Inflammatory macrophage (primary cell): Measurements from ENCODE around the gene TGFBI.

Experiments used
- DNase-seq, 2 donors: peaks; one replicate each; pipeline ENCODE4 v3.0.0-alpha.2; 2020 to 2022

The TGFBI gene

DNA sequence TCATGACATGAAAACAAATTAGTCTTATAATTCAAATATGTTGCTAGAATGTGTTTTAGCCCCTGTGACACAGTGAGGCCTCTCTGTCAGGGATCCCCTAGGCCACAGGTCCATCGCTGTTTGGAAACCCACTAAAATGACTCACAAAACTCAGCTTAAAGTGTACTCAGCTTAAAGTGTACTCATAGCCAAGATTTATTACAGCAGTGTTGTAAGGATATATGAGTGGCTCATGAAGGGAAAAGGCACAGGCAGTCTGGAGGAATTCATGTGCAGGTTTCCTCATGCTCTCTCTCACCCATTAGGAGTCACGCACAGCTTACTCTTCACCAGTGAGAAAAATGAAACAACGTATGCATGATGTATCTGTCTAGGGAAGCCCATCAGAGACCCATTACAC is 24.4 kb upstream of the TGFBI start:
- no peak for DNase-seq

DNA sequence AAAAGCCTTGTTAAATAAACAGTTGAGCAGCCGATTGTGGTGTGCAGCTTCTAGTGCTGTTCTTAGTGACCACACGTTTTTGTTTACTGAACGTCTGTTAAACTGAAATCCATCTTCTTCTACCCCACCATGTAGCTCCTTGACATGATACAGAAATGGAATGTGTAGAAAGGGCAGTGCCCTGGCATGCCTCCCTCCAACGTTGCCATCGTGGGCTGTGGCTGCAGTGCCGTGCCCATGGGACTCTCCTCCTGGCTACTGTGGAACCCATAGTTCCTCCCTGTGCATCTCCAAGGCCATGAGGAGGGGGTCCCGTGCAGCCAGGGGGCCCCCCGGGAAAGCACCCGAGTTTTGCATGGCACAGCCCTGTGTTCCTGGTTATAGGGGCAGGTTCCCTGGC is 23.3 kb upstream of the TGFBI start:
- DNase-seq, result no peak

DNA sequence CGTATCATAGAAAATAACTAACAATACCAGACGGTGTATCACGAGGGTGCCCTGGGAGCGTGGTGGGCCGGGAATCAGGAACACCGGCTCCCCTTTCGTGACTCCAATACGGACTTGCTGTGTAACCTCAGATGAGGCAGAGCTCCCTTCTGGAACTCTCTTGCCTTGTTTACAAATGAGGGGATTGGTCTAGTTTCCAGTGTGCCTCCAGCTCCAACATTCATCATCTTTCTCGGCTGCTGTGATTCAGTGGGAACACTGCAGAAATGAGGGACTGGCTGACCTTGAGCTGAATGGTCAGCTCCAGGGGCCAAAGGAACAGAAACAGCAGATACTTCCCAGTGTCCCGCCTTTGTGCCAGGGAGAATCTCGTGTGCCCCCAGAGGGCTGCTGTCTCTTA is 22.6 kb upstream of the TGFBI start:
- DNase-seq, result no peak

DNA sequence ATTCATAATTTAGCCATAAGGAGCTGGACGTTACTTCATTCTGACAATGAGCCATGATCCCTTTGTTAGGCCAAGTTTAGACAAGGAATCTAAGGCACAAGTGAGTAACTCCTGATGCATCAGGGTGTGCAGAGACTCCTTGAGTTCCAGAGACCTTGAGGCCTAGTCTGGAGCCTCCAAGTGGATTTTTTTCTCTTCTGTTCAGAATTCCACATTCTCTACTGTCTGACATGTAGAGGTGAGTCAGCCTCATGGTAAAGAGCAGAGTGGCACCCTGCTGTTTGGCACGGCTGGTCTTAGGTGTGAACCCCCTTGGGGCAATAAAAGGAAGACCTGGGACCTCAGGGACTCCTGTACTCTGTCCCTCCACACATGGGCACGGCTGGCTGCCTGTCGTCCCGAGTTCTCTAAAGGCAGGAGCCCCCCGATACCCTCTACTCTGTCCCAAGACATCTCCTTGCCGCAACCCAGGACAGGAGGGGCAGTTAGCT is 22.0 kb upstream of the TGFBI start:
- DNase-seq, result no peak

DNA sequence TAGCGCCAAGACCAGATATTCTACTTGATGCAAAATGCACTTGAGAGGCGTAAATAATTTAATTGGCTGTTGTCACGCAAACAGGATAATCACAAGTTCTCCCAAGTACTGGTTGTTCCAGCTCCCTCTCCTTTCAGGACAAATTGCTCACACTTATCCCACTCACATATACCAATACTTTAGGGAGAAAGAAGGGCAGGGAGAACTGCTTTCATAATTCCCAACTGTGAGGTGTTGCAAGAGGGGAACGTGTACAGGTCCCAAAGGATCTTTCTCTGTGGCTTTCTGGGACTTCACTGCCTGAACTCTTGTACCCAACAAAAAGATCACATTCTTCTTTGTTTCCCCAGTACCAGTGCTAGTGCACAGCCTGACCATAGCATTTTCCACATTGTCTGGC is 21.5 kb upstream of the TGFBI start:
- no peak for DNase-seq

DNA sequence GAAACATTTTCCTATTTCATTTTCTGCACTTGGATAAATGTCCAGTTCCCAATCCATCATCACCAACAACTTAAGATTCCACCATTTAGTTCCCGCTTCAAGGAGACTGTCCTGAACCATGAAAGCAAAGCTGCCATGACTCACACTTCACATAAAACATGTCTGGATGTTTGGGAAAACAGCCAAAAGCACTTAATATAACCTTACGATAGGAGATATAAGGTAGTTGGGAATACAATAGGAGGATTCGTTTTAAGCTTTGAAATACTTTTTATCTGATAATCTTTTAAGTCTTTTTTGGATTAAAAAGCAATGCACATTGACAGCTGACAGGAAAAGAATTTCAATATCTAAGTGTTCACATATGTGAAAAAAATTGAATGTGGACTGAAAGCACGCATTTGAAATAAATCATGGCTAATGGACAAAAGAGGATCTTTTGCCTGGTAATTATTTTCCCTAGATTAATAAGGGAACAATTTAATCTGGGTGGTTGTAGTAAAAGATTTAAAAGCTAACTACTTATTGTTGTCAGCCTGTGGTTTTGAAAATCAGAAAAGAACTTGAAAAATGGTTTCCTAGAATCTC is 17.3 kb upstream of the TGFBI start:
- peak in 1 of 2 donors; percentile 28 for DNase-seq

DNA sequence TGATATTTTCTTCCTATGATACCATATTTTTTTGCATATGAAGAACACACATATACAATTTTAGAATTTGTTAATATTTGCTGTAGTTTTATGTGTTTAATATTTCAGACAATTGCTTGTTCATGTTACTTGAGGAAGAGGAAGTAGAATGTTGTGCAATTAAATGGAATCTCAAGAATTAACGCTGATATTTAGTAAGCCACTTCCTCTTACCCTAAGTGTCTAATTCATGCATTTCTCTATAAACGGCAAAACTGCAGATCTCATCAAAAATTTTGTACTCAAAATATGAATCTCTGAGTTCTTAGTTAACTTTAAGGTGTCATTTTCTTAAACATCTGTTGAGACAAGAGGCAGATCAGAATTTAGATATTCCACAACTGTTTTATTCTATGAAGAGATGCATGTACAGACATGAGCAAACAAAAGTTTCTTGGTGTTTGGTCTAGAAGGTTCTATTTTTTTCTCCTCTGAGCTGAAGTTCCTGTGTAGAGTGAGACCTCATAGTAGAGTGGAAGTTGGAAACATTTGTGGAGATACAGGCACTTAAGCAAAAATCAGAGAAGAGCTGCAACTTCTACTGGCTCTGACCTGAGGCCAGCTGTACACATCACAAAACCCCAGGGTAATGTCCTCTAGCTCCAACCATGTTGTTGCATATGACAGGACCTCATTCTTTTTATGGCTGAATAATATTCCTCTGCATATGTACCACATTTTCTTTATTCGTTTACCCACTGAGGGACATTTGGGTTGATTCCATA is 16.6 kb upstream of the TGFBI start:
- peak; percentile 66 to 99 for DNase-seq

DNA sequence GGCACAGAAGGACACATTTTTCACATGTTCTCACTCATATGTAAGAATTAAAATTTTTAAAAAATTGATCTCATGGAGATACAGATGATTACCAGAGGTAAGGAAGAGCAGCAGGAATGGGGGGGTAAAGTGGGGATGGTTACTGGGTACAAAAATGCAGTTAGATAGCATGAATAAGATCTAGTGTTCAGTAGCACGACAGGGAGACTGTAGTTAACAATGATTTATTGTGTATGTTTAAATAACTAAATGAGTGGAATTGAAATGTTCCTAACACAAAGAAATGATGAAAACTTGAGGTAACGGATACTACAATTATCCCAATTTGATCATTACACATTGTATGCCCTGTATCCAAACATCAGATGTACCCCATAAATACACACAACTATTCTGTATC is 15.2 kb upstream of the TGFBI start:
- DNase-seq, result no peak

DNA sequence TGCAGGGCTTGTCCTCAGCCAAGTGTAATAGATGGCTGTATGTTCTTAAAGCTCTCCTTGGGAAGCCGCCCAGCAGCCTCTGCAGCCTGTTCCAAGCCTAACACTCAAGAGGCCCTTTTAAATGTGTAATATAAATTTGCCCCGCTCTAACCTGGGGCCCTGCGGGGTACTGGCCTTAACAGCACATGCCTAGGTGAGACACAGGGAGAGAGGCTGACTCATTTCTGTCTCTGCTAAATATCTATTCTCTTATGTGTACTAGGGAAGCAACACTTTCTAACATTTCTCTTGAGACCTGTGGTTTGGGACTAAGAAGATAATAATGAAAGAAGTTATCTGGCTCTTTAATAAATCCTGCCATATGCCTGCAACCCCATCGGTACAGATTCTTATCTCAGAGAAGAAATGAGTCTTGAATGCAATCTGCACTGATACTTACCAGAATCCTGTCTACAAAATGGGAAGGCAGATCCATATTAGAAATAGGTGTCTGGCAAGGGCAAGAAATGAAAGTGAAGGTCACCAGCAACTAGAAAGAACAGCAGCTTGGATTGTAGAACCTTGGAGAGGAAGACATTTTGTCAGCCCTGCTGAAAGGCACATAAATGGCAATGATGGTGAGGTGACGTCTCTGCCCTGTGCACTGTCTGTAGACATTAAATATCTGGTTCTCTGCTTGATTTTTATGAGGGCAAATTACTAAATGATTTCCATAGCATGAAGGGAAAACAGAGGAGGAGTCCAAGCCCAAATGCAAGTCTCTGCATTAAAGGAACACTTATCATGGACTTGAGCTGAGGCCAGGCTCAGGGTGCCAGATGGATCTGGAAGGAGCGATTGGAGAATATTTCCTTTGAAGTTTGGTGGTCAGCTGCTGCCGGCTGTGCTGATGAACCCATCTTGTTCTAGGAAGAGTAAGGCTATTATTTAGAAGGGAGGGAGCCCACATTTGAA is 14.5 kb upstream of the TGFBI start:
- no peak for DNase-seq

DNA sequence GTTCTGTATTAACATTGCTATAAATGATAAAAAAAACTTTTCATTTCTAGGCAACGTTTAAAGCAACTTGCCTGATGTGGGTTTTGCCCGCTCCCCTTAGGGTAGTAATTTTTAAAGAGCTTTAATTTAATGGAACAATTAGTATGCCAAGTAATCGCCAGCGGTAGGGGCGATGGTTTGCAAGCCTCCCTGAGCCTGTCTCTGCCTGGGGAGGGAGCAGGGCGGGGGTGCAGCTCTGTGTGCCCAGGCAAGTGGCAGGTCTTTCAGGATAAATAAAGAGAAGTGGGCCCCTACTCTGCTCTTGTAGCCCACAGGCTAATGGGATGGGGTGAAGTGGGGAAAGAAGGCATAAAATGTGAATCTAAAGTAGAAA is 13.8 kb upstream of the TGFBI start:
- DNase-seq, result no peak

DNA sequence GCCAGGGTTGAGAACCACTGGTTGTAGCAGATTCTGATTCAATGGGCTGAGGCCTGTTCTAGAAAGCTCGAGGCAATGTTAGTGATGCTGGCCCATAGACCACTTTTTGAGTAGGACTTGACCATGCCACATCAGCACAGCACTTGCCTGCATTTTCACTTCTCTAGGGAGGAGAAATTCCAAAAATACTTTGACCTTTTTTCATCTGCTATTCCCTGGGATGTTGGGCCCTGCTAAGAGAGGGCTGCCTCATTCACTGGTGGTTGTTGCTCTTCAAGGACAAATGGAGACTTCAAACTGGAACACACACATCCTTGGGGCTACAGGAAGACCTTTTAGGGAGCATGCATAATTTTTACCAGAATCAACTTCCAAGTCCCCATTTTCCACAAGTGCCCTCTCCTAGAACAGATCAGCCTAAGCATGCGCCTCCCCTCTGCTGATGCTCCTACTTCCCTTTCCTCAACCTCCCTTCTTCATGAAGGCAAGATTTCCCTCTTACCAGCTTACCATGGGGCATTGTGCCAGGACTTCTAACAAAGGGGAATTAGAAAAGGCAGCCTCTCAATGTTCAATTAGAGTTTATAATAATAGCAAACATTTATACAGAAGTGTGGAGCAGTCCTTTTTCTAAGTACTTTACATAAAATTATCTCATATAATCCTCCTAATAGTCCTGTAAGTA is 12.7 kb upstream of the TGFBI start:
- no peak for DNase-seq

DNA sequence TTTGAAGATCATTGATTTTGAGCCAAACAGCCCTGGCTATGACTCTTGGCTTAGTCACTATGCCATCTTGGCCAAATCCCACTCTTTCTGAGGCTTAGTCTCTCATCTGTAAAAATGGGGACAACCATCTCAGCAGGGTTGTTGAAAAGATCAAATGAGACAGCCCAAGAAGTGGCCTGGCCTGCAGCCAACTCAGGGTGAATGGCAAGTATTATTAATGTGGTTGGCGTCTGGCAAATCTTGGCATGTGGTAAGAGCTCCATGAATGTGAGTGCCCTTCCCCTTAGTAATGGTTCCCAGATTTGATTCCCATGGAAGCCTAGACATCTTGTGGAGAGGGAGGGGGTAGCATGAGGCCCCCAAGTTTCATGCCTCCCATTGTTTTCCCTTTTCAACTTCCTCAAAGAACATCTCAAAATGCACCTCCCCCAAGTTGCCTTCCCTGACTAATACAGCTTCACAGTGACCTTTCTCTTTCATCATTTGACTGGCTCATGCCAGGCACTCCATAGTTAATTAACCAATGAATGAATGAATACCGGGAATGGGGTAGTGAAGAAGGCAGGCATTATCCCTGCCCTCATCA is 11.8 kb upstream of the TGFBI start:
- peak; percentile 58 to 61 for DNase-seq

DNA sequence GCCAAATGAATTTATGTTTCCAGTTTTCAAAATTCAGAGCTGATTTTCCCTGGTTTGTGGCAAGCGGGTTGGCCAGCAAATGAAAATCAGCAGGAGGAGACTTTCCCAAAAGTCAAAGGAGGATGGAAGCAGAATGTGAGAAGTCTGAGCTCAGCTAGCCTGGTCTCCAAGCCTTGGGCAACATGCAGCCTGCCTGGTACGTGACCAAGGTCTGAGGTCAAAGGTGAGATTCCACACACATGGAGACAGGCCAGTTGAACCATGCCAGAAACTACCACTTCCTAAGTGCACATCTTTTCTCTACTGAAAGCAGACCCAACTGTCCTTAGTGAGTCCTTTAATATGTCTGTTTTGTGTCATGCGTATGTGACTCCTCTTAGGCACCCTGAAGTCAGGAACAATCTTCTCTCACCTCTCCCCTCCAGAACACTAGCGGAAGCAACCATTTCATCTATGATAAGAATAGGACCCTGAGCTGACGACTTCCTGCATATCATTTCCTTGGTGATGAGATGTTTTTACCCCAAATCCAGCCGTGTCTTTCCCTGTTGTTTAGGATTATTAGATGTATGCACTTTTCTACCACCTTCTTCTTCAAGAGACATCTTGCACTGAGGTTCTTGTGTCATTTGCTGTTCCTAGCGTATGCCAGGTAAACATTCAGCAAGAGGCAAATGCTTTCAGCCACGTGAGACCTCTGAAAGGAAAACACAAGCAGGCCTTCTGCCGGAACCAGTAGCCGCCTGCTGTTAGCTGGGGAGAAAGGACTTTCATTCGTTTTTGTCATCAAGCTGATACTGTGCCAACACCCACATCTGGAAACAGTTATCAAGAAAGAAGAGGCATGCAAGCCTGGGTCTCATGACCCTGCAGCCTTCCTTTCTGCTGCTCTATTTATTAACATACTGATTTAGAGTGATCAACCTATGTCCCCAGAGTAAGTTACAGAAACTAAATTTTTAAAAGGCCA is 9.7 kb upstream of the TGFBI start:
- no peak for DNase-seq

DNA sequence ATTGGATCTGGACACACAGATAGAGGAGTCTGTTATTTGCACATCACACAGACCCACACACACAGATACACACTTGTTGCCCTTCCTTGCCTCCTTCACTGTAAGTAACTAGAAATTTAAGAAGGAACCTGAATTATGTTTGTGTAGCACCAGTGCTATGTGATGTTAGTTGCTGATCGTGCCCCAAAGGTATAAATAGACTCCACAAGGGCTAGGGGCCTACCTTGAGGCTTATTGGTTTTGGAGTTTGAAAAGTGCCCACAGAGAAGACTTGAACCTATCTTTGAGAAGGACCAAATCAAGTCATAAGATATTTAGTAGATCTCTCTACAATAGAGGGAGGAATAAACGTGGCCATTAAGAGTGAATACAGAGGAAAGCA is 8.8 kb upstream of the TGFBI start:
- no peak for DNase-seq

DNA sequence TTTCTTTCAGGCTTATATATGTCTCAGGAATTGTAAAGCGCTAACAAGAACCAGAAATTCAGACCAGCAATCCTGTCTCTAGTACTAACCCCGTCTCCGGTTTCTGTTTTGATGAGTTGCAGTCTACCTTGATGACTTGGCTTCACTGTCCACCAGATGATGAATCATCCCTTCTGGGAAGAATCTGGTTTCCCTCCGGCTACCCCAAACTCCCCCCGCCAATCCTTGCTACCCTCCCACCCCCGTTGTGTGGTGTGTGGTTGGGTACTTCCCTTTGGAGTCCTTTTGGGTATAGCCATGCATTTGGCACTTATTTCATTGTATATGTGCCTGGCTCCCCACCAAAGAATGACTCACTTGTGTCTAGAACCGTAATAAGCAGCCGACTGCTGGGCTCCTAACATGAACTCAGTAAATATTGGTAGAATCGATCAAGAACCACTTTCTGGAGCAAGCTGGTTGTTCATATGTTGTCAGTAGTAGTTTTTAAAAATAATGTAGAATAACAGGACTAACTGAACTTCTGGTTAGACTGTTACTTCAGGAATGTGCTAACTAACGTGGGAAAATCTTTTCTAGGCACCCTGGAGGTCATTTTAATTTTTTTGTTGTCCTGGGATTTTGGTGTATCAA is 8.3 kb upstream of the TGFBI start:
- peak; percentile 90 to 92 for DNase-seq

DNA sequence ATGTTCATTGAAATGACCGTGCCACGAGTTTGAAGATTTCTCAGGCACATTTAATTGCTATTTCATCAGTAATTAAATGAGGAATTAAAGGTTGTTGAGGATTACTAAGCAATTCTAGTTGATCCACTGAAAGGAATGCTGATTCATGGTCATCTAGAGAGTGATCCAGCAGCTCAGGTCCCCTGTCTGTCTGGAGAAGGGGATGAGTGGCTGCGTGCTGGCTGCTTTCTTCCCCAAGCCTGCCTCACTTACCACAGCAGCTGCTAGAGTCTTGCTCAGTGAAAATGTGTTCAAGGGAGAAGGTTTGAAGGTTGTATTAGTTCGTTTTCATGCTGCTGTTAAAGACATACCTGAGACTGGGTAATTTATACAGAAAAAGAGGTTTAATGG is 7.8 kb upstream of the TGFBI start:
- peak in 1 of 2 donors; percentile 37 for DNase-seq

DNA sequence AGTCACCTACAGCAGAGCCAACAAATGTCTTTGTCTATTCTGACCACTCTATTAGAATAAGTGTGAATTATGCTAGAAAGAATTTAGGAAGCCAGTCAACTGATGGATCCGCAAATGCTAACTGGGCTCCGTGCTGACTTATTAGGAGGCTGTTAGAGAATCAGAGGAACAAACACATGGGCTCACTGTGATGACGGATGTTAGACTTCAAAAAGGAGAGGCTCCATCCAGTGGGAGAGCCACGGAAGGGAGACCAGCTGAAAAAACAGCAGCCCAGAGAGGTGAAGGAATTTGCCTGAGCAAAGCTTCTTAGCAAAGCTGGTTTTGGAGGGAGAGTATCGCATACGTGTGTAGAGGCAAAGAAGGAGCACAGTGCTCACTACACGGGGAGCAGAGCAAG is 5.8 kb upstream of the TGFBI start:
- DNase-seq, result no peak

DNA sequence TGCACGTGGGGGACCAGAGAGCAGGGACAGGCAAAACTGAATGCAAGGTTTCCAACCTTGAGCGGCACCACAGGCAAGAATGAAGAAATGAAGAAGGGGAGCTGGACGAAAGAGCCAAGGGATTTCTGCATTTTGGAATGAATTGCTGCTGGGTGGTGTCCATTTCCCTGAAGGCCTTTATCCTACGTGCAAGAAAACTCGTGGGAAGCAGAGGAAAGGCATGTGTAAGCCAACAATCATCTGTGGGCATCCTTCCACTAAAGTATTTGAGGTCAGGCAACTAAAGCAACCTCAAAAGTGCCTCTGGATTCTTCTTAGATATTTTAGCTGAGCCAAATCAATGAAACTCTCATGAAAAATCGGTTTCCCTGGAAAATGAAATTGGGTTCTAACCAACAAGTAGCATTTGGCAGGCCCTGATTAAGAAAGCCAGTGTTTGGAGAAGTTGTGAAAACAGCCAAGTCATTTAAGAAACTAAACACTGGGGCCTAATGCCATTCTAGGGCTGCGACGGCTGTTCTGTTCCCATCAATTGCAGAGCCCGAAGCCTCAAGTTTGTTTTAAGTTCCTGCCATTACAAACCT is 4.7 kb upstream of the TGFBI start:
- peak; percentile 58 to 59 for DNase-seq

DNA sequence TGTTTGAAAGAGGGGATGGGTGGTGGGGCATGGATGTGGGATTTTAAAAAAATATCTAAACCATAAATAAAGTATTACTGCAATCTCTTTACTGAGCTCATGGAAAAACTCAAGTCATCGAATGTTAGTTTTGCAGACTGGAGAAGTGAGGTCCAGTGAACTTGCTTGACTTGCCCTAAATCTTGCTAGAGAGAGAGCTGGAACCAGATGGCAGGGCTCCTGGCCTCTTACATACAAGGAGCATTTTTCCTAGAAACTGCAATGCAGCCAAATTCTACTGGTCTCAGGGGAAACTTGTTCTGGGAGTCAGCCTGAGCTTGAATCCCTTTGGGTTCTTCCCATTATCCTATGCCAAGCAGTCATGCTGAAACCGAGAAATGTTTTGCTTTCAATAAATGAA is 2.9 kb upstream of the TGFBI start:
- no peak for DNase-seq

DNA sequence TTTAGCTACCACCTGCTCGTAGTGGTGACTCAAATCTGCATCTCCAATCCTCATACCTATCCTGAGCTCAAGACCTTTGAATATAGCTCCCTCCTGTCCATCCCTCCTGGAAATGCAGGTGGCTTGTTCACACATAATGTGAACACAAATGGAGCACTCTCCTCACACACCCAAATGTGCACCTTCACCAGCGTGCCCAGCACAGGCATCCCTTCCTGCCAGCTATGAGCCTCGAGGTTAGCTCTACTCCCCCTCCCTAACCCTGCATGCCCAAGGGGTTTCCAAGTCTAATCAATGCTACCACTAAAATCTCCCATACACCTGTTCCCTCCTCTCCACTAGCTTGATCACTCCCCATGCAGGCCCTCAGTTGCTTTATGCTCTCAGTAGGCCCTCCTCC is 2.2 kb upstream of the TGFBI start:
- DNase-seq, result no peak
